HG03280 (cell line): Measurements from ENCODE around the gene XXYLT1.
A peak's percentile ranks its signal among the peaks of the same experiment; 100 is the strongest.

Source experiments
- ATAC-seq: cut with Tn5 transposase; IDR thresholded peaks from one replicate; pipeline ENCODE4 v1.9.1; 2021; ENCODE audit warnings: mild to moderate bottlenecking, moderate library complexity; ENCODE audit not compliant: unreplicated experiment

The XXYLT1 gene

DNA sequence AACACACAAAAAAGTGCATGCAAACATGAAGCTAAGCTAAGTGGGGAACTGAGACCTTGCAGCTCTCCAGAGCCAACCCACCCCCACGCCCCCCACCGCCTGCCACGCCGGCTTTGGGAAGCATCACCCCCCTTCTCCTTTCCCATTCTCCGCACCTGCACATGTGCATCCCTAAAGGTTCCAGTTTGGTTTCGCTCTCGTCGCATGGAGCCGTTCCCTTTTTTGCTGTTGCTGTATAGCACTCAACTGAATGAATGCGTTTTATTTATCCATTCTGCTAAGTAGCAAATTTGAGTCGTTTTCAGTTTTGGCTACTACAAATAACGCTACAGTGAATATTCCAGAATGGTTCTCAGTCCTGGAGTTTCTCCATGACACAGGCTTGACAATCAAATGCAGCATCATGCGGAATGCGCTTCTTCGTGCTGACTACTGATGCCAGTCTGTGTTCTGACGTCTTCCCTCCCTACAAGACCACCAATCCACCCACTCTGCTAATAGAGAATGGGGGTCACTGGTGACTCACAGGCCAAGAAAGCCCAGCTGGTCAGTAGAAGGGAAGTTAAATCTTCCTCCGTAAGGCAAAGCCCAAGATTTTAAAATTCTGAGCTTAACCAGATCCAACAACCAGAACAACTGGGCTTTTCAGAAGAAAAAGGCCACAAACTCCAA lies 115.3 kb downstream of the XXYLT1 start:
- no peak for ATAC-seq

- no peak for ATAC-seq
Observed at GRCh38 chr3:195154793-195155535, 116.0 kb downstream of the XXYLT1 start.

- ATAC-seq, result no peak
Observed at GRCh38 chr3:195154111-195154791, 116.7 kb downstream of the XXYLT1 start.

DNA sequence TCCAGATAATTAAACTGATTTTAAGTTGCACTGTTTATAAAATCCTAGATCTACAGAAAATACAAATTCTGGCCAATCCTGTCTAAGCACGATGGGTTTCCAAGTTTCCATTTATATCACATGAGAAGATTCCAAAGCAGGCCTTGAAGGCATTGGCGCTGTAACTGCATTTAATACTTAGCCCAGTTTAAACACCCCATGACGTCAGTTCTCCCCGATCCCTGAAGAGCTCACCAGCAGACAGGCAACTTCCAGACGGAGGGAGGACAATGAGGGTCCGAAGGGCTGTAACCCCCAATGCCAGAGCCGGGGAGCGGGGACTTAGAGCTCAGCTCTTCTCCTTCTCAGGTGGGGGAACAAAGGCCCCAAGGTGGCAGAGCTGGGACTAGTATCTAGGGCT lies 117.3 kb downstream of the XXYLT1 start:
- ATAC-seq, result no peak

GRCh38 chr3:195153130-195153529 lies 117.8 kb downstream of the XXYLT1 start:
- no peak for ATAC-seq

DNA sequence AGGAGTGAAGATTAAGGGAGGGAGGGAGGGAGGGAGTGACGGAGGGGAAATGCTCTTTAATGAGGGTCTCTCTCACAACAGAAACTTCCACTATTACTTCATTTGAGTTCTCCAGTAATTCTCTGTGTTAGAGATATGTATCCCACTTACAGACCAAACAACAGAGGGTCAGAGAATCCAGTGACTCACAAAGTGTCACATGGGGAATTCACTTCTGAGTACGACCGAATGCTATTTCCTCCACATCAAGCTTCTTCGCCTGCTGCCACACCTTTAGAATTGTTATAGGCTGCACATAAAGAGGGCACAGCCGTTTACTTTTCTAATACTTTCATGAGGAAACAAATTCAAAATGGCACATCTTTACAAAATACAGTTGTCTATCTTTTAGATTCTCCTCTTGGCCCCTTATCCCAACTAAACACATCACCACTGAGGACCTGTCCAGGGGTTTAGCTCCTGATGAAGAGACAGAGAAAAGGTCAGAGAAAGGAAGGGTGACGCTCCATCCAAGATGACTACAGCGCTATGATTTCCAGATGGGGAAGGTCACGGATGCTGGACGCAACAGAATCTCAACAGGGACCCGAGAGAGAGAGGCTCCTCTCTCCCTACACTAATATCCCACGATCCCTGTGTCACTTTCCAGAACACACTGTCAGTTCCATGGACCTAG lies 119.0 kb downstream of the XXYLT1 start:
- no peak for ATAC-seq

GRCh38 chr3:195151402-195151801 lies 119.6 kb downstream of the XXYLT1 start:
- no peak for ATAC-seq

DNA sequence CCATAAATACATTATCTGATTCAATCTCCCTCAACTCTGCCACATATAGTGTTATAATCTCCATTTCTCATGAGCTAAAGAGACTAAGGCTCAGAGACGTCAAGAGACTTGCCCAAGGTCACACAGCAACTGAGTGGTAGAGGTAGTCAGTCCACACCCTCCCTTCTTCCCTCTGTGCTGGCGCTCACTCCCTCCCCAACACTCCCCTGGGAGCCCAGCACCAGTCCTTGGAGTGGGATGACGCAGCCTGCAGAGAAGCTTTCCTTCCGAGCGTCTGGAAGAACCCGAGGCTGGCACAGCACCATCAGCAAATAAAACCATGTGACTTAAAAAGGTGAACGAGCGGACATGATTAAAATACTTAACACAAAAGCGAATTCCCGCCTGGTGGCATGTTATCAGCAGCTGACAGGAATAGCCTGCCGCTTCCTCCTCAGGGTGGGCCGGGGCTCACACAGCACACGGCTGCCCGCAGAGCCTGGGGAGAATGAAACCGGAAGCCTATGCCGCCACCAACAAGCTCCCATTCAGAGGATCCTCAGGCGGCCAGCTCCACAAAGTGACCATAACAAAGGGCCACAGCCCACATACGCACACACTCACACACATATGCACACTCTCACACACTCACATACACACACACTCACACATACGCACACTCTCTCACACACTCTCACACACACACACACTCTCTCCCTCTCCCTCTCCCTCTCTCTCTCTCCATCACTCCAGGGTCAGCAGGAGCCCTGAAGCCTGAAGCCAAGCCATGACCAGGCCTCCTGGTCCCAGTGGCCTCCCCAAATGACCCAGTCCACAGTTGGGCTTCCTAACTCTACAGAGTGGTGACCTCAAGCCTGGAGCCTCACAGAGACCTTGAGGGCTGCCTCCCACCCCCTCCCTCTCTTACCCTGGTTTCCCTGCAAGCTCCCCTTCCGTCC lies 120.5 kb downstream of the XXYLT1 start:
- ATAC-seq, result no peak

DNA sequence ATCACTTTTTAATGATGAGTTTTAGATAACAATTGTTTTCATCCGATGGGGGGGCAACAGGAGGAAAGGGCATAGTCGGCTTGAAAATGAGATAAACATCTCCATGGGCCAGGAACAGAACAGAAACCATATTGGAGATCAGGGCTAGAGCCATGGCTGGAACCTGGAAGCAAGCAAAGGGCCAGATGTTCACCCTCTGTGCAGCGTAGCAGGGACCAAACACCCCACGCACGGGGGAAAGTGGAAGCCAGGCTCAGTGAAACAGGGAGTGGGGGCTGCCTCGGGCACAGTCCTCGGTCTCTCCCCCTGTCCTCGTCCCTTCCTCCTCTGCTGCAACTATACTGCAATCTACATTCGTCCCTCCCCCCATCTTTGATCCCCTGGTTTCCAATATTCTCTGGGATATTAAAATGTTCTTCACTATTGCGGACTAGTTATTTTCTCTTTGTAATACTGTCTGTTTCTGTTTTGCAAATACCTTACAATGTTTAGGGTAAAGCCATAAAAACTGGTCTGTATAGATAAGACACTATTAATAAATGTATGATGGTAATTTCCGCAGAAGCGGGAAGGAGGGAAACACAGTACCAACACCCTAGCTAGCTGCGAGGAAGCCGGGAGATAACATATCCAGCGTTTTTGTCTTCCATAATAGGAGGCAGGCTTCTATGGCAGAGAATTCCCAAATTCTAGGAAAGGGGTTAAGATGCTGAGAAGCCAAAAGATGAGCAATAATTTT lies 121.5 kb downstream of the XXYLT1 start:
- ATAC-seq, result no peak

DNA sequence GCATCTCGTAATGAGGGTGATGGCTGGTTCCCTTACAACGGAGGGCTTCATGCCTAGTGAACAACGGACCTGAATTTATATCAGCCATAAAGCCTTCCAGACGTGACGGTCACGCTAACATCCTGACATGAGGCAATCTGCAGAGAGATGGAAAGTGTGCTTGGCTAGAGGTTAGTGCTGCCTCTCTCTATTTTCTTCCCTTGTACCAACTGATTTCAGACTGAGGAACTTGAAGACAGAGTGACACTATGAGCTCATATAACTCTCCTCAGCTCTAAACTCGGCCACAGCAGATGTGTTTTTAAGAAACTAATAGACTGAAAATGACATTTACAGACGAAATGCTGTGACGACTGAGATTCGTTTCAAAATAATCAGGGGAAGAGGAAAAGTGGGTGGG lies 122.4 kb downstream of the XXYLT1 start:
- ATAC-seq, result no peak

DNA sequence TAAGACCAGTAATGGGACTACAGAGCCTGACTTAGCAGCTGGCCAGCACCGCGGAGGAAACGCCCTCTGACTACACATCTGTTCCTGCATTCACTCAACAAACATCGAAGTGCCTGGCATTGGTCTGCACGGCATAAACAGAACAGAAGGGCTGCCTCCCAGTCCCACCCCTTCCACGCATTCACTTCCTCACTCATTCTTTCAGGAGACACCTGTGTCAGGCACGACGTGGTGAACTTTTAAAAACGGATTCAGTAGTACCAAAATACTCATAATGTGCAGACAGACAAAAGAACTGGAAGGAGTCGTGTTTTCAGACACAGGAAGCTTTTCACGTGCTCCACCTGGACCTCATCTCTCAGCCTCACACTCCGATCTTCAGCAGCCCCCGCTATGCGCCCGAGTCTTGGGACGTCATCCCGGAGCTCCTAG lies 123.3 kb downstream of the XXYLT1 start:
- ATAC-seq, result peak; percentile 92

DNA sequence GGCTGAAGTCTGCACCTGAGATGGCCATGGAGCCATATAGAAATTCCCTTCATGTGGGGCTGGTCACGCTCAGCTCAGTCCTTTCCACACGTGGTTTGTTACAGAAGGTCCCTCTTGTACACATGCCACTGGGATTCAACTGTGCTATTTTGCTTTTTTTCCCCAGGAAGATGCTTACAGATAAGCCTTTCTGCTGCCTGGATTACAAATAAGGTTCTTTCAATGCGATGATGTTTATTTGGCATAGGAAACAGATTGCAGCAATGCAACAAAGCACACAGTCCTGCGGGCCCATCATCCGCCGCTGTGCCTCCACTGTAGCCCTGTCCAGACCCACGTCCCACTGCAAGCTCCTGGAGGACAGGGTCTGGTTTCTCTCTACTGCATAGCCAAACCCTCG lies 124.8 kb downstream of the XXYLT1 start:
- ATAC-seq, result no peak

GRCh38 chr3:195145579-195145978 lies 125.4 kb downstream of the XXYLT1 start:
- no peak for ATAC-seq

GRCh38 chr3:195143221-195143620 lies 127.7 kb downstream of the XXYLT1 start:
- ATAC-seq, result no peak

GRCh38 chr3:195142519-195142918 lies 128.4 kb downstream of the XXYLT1 start:
- ATAC-seq, result no peak

- ATAC-seq, result no peak
Observed at GRCh38 chr3:195140816-195141793, 129.9 kb downstream of the XXYLT1 start.

- ATAC-seq, result no peak
Observed at GRCh38 chr3:195140410-195140809, 130.5 kb downstream of the XXYLT1 start.

- ATAC-seq, result no peak
Observed at GRCh38 chr3:195139876-195140240, 131.1 kb downstream of the XXYLT1 start.
